Measurements from ENCODE around the gene HECW1.
A peak's percentile ranks its signal among the peaks of the same experiment; 100 is the strongest.

The HECW1 gene

DNA sequence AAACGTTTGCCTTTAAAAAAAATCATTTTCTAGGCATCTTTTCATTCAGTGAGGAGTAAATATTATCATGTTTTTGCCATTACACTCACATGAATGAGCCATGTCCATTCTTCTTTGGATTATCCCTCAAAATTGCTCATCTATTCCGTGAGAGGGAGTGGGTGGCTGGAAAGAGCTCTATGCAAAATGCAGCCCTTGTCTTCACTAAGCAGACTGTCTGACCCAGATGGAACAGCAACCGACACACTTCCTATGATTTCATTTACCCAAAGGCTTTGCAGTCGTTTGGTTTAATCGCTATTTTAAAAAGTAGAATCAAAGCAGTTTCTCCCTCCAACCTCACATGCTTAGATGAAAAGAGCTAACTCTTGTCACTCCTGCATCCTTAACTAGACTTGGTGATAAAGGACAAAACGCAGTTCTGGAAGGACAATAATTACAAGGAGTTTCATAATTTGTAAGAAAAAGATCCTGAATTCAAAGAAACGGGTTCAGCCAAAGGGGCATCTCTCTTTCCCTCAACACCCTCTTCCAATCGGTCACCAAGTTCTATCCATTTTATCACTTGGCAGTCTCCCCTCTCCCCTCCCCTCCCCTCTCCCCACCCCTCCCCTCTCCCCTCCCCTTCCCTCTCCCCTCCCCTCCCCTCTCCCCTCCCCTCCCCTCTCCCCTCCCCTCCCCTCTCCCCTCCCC, 272.3 kb downstream of the HECW1 start:
- DNase-seq: no peak

DNA sequence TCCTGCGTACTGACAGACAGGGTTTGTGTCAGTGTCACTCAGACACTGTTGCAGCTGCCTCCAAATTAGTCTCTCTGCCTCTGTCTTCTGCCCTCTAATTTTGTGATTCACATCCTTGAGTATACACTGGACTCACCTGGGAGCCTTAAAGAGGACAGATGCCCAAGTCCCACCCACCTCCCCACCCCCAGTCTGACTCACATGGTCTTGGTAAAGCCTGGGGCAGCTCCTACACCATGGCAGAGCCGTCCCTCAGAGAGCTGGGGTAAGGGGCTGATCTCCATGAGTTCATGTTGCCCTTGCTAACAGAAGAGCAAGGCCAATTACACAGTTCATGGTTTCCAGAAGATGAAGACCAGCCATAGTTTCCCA, 272.8 kb downstream of the HECW1 start:
- DNase-seq: no peak

DNA sequence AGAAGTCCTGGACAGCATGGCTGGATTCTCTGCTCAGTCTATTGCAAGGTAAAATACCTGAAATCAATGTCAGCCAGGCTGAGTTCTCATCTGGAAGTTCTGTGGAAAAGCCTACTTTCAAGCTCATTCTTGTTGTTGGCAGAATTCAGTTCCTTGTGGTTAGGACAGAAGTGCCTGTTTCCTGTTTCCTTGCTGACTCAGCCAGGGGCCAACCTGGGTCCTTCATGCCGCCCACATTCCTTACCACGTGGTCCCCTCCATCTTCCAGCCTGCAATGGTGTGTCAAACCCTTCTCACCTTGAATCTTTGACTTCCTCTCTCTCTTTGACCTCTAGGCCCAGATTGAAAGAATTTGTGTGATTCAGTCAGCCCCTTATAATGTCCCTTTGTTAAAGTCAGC, 273.4 kb downstream of the HECW1 start:
- no peak for DNase-seq

DNA sequence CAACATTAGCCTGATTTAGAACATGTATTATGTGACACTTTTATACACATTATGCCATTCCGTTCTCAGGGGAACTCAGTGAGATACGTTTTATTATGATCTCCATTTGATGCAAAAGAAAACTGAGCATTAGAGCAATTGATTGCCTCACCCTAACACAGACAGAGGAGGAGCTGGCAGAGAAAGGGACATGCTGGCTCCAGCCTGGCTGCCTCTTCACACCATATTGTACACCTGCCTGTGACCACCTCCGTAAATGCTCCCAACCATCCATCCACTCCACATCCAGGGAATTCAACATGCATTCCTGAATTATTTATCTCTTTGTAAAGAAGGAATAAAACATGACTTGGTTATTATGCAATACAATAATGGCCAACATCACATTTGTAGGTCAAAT, 275.5 kb downstream of the HECW1 start:
- DNase-seq: no peak

DNA sequence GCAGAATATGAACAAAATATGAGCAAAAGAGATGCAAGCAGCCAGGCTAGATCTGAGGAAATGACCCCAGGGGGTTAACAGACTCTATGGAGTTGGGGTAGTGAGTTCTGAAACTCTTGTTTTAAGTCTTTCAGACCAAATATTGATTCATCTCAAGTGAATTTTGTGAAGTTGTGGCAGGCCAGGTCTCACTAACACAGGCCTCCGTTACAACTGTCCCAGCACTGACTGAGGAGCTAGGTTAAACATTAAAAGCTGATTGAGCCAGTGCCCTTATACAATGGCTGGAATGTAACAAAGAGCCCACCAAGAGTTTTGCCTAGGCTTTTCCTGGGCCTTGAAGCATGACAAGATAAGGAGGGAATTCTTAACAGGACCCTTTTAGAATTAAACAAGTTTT, 278.1 kb downstream of the HECW1 start:
- DNase-seq: no peak

DNA sequence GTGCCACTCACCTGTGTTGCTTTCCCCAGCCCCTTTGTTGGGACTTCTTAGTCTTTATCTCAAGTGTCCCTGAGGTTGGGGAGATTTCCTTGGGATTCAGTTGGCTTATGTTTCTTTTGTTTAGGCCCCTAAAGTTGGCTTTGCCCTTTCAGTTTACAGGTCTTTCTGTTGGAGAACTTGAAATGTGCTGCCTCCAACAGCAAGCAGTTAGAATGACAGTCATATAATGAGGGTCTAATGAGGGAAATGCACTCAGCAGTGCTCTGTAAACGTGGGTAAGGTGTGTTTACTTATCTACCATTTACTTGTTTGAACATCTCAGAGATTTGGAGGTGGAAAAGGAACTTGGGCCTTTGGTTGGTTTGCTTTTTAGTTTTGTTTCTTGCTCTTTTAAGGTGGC, 279.1 kb downstream of the HECW1 start:
- no peak for DNase-seq

DNA sequence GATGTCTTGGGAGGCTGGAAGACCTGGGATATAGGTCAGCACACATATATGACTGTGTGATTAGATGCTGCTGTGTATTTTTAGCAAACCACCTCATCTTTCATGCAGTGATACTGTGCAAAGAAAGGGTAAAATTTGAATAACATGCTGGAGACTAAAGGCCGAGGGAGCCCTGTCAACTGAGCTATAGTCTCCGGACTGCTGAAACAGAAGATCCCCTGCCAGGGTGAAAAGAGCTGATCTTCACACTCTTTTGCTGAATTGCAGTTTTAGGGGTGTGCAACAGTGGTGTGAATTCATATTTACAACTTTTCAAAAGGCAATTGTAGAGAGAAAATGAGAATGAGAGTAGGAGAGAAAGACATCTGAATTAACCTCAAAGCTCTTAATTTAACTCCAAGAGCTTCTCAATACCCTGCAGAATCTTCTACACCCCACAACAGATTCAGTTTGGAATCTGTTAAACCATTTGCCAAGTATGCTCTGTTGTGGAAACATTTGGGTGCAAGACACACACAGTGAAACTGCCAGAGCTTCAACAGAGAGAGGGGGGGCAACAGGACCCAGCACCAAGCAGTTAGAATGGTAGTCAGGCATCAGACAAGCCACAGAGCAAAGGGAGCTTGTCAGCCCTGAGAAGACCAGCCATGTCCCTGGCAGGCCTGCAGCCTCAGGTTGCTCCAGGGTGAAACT, 280.3 kb downstream of the HECW1 start:
- no peak for DNase-seq

DNA sequence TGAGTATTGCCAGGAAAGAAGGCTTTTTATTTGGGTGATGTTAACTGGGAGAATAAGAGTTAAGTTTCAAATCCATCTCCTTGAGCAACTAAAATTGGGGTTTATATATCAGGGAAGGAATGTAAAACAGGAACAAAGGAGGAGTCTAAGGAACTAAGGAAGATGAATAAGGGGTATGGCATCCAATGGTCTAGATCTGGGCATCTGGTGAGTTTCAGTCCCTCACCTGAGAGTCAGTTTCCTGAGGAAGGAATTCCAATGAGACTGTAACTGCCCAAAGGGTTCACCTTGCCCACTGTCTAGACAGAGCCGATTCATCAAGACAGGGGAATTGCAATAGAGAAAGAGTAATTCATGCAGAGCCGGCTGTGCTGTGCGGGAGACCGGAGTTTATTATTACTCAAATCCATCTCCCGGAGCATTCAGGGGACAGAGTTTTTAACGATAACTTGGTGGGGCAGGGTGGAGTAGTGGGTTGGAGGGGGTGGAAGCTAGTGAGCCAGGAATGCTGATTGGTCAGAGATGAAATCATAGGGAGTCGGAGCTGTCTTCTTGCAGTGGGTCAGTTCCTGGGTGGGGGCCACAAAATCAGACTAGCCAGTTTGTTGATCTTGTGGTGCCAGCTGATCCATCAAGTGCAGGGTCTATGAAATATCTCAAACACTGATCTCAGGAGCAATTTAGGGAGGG, 282.1 kb downstream of the HECW1 start:
- no peak for DNase-seq

DNA sequence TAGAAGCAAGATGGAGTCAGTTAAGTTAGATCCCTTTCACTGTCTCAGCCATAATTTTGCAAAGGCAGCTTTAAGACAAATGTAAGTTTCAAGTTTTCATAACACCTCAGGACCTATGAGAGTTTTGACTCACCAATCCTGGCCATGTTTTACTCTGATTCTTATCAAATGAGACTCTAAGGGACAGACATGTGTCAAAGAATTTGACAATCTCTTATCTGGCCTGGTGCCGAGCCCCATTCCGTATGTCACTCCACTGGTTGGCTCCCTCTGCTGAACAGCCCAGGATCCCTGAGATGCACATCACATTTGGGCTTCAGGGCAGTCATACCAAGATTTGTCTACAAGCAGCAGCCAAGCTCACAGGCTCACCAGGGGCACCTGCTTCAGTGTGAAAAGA, 282.9 kb downstream of the HECW1 start:
- no peak for DNase-seq

DNA sequence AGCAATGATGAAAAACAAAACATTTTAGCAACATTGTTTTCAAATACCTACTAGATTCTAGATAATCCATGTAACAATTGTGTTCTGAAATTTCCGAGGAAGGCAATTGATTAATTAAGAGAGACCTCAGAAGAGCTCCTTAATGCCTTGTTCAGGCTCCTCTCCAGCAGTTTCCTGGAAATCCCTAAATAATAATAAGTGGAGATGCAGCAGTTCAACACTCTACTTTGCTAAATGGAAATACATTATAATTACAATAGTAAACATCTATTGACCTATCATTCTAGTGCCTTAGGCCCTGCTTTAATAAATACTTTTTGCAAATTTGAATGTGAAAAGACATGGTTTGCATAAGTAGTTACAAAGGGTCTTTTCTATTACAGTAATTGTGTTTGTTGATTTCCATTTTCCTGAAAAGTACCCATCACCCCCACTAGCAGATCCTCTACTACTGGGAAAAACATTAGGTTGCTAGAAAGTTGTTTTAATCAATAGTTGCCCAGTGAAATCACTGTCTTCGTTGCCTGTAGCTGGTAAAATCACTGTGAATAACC, 283.8 kb downstream of the HECW1 start:
- no peak for DNase-seq

DNA sequence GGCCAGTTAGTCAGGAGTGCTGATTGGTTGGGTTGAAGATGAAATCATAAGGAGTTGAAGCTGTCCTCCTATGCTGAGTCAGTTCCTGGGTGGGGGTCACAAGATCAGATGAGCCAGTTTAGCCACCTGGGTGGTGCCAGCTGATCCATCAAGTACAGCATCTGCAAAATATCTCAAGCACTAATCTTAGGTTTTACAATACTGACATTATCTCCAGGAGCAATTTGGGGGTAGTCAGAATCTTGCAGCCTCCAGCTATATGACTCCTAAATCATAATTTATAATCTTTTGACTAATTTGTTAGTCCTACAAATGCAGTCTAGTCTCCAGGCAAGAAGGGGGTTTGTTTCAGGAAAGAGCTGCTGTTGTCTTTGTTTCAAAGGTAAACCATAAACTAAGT, 286.4 kb downstream of the HECW1 start:
- DNase-seq: no peak

DNA sequence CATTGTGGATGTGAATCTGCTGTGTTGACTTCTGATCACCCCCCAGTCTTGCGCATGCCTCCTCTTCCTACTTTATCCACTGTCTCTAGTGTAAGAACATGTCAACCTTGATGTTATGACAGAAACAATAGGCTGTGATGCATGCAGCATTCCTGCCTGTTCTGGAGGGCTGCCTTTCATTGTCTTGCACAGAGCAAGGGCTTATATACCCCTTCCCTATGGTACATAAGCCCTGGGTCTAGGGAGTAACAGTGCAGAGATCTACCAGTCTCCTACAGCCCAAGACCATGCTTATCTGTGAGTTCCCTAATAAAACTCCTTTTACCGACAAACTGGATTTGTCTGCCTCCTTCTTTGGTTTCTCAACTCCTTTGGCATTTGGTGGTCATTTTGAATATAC, 293.5 kb downstream of the HECW1 start:
- no peak for DNase-seq

DNA sequence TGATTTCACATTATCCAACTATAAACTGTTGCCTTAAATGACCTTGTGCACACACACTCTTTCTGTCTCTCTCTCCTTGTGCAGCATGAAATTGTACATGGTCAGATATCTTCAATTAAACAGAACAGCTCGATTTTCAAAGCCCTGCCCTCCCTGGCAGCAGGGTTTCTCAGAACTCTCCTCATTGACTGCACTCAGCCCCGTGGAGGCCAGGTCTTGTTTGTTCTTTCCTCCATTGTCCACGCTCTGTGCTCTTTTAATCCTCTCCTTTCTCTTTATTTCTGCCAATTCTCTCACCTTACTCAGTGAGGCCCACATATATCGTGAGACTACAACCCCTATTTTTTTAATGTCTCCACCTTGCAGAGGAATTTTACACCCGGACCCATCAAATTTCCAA, 294.5 kb downstream of the HECW1 start:
- no peak for DNase-seq

DNA sequence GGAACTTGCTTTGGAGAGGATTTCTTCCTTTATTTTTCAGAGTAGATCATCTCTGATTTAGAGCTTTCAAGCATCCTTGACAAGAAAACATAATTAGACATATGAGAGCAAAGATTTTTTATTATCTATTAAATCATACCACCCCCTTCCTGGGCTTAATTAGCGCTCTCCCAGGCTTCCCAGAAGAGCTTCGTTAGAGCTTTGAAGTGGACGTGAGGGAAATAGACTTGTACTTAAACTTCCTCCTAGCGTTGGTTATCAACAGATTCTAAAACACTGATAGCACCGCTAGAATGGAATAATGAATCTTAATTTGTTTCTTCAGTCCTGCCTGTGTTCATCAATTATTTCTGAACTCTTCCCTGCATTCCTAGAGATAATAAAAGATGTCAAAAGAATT, 296.5 kb downstream of the HECW1 start:
- DNase-seq: no peak

DNA sequence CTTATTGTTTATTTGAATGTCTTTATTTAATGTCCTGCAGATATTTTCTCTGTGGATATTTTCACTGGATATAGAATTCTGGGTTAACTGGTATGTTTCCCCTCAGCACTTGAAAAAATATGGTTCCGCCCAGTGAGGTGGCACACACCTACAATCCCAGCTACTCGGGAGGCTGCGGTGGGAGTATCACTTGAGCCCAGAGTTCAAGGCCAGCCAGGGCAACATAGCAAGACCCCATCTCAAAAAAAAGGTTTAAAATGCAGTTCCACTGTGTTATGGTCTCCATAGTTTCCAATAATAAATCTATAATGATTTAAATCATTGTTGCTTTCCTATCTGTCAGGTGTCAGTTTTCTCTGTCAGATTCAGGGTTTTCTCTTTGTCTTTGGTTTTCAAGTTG, 305.0 kb downstream of the HECW1 start:
- no peak for DNase-seq

DNA sequence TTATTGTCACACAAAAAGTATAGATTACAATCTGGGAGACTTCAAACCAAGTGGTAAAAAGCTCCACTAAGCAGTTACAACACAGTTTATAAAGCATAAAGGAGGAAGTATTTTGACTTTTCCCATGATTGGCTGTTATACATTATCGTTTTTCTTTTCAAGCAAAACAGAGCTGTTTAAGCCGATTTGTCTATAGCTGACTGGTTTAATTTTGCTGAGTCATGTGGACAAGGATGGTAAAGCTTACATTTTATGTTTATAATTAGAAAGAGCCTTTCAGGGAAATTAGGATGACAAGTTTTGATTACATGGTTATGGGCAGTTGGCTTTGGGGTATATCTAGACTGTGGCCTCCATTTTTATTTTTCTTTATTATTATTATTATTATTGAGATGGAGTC, 318.0 kb downstream of the HECW1 start:
- no peak for DNase-seq

DNA sequence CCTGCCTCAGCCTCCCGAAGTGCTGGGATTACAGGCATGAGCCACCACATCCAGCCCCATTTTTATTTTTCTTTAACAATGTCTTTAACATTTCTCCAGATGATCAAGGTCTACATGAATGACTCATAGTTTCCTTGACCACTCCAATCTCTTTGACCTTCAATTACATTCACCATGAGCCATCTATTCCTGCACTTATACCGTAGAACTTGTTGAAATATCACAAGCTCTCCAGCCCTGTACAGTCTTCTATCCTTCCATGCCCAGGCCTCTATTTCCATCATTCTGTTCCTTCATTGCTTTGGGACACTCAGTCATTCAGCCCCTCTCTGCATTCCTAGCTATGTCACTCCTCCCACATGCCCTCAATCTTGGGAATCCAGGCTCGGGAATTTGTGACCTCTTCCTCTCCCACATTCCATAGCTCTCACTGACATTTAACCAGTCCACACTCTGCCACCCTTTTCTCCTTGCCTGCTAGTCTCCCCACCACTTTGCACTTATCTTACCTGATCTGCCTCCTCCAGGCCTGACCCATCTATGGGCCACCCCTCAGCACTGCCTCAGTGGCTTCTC, 318.7 kb downstream of the HECW1 start:
- DNase-seq: no peak

DNA sequence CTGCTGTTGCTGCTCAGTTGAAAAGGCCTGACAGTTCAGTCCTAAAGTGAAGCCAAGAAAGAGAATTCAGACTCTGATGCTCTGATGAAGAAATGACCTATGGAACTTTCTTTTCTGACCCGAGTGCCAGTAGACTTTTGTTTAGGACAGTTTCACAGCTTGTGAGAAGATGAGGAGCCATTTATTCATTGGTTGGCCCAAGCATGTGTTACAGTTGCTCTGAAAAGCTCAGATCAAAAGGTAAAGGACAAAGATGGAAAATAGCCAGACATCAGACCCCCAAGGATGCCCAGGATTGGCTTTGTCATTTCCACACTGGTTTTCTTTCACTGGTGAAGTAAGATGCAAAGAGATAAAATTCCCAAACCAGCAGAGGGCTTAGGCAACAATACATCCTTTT, 321.2 kb downstream of the HECW1 start:
- no peak for DNase-seq

DNA sequence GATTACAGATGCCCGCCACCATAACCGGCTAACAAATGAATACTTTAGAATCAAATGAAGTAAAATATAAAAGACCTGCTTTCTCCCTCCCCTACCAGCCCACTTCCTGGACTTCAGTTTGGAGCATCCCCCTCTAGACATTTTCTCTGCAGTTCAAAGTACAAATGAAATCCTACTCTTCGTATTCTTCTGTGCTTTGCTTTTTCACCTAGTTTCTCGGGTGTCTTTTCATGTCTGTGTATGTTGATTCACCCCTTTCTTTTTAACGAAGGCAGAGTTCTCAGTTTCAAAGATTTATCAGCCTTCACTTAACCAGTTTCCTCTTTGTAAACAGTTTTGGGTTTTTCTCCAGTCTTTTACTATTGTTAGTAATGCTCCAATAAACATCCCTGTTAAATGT, 324.6 kb downstream of the HECW1 start:
- no peak for DNase-seq

DNA sequence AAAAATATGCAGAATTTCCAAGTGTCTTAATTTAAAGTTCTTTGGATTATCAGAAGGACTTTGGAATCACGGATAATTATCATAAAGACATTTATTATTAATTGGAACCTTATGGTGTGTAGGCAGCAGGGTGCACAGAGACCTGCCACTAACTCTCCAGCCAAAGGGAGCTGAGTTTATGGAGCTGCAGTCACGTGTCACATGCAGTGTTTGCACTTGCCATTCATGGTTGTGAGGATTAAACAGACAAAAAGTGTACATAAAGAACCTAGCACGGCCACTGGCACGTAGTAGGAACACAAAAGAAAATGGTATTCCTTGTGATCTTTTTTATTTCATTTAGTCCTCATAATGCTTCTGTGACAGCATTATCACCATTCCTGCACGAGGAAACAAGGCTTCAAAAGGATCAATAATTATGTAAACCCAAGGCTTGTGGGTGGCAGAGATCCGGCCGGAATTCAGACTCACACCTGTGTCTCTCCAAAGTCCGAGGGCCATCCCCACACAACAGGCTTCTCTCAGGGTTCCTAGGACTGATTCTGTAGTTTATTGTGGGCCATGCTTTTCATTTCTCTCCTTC, 326.5 kb downstream of the HECW1 start:
- DNase-seq: no peak

DNA sequence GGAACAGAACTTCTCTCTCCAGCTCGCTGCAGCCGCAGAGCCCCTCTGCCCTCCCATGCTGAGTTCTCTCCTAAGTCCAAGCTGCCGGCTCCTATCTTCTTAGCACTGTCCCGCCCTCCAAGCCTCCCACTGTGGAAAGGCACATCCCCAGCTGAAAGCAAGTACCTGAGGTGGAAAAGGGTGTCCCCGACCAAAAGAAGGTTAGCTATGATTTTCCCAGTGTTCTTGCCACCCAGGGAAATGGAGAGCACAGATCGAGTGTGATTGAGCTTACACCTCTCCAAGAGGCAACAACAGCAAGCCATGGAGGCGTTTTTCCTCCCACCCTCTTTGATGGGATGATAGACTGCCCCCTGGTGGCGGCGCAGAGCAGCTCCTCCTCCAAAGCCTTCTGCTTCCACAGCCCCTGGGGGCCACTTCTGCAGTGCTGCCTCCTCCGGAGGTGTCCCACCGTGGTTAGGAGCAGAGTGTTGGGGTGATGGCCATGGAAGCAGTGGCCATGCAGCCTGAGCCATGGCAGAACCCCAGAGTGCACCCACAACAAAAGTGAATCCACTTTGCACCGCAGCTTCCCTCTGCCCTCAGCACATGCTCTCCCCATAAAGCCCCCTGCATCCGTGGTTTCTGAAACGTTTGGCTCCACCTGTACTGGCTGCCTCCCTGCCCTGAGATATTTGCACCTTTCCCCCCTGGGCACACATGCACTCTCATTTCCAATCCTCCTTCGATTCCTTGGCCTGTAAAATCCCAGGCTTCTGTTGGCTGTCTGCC, 327.4 kb downstream of the HECW1 start:
- DNase-seq: peak; percentile 8

Measured in KG1 (cell line).